Right lobe of liver (tissue), 4 donors: ENCODE measurements around the gene TMEM131L.

Source experiments
- POLR2A ChIP-seq: fragments of 450-650 bp; IDR thresholded peaks from one replicate; pipeline ENCODE4 v1.6.1; 2017; ENCODE audit warnings: antibody characterized with exemption, mild to moderate bottlenecking
- TF ChIP-seq, protein P1 (sequence below), 4 donors: fragments of 200-600 bp in 3 of 4; fragments of 450-650 bp in 1 of 4; IDR thresholded peaks; one replicate each; pipeline versions ENCODE4 v1.5.1 to v1.8.0; 2016 to 2022; ENCODE audit warnings: antibody characterized with exemption in 4 of 4, mild to moderate bottlenecking in 2 of 4
- donor health status: DM: no; HTN: no; CAD: no.
- donor health status: DM: no; HTN: no; CAD: no.
- donor health status: DM: no; HTN: yes; CAD: no.

DNA sequence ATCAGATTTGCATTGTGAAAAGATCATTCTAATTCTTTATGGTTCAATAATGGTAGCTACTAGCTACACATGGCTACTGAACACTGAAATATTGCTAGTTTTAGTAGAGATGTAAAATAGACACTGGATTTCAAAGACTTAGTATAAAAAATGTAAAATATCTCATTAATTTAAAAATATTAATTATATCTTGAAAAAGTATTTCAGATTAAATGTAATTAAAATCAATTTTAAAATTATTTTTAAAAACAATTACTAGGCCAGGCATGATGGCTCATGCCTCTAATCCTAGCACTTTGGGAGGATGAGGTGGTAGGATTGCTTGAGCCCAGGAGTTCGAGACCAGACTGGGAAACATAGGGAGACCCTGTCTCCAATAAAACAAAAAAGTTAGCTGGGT, 197.5 kb downstream of the TMEM131L start:
- TF ChIP-seq, protein P1, sequence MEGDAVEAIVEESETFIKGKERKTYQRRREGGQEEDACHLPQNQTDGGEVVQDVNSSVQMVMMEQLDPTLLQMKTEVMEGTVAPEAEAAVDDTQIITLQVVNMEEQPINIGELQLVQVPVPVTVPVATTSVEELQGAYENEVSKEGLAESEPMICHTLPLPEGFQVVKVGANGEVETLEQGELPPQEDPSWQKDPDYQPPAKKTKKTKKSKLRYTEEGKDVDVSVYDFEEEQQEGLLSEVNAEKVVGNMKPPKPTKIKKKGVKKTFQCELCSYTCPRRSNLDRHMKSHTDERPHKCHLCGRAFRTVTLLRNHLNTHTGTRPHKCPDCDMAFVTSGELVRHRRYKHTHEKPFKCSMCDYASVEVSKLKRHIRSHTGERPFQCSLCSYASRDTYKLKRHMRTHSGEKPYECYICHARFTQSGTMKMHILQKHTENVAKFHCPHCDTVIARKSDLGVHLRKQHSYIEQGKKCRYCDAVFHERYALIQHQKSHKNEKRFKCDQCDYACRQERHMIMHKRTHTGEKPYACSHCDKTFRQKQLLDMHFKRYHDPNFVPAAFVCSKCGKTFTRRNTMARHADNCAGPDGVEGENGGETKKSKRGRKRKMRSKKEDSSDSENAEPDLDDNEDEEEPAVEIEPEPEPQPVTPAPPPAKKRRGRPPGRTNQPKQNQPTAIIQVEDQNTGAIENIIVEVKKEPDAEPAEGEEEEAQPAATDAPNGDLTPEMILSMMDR (IDR thresholded peaks at IDR 0.05) = no peak
- TF ChIP-seq POLR2A = no peak
